Activated naive CD4-positive, alpha-beta T cell treated with anti-CD3 and anti-CD28 coated beads, Interleukin-2, amount 50 U/mL, for 72 hours (primary cell): Measurements from ENCODE around the gene SLCO1B1. TPM values are rescaled to one million over a fixed set of nuclear protein-coding genes. Genes with fewer than 3 reads are reported as not detected.

Experiments used
- total RNA-seq, 2 donors: library from RNA; stranded (reverse); gene quantifications; one replicate each; pipeline ENCODE4 v1.2.3, GENCODE V29; 2022

The SLCO1B1 gene
- total RNA-seq, 2 donors from 2014 or later: not detected

Other genes with a start within 250 kb of the SLCO1B1 start
- gene SLCO1A2, start 203.7 kb downstream of the SLCO1B1 start, total RNA-seq: not detected
- not detected for gene IAPP, start 241.7 kb downstream of the SLCO1B1 start, total RNA-seq